SKM-1 treated with dmso at 0.1 percent for 144 hours (cell line): ENCODE measurements around the gene GLDC.
"Not testable (repeated sequence)": the region's sequence is repeated elsewhere in the genome, so short reads cannot be mapped to it uniquely, and the experiment has no call there.

Source experiments
- DNase-seq: peaks from one replicate; lab custom pipeline; 2025; ENCODE audit not compliant: unreplicated experiment; lab: John Stamatoyannopoulos, UW

Gene GLDC

DNA sequence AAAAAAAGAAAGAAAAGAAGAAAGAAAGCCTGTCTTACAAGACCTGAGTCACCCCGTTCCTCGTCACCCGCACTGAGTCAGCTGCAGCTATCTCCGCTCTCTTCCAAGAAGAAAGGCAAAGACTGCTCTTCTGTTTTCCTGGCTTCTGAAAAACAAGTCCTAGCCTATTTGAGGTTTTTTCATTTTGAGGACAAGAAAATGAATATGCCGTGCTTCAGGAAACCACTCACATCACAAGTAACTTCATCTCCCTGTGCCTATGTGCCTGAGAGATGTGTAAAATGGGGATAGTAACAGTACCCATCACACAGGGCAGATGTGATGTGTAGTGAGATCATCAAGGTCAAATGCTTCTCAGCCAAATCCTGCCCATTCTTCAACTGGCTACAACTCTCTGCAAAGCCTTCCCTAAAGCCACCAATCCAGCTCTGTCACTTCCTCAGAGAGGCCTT is 78.4 kb downstream of the GLDC start:
- no peak for DNase-seq

- DNase-seq, result no peak
These were observed 79.0 kb downstream of the GLDC start for GRCh38 chr9:6566409-6567139.

- DNase-seq, result no peak
These were observed 80.2 kb downstream of the GLDC start for GRCh38 chr9:6565312-6565711.

- no peak for DNase-seq
These were observed 80.7 kb downstream of the GLDC start for GRCh38 chr9:6564868-6565267.

- DNase-seq, result no peak
These were observed 81.2 kb downstream of the GLDC start for GRCh38 chr9:6564360-6564759.

DNA sequence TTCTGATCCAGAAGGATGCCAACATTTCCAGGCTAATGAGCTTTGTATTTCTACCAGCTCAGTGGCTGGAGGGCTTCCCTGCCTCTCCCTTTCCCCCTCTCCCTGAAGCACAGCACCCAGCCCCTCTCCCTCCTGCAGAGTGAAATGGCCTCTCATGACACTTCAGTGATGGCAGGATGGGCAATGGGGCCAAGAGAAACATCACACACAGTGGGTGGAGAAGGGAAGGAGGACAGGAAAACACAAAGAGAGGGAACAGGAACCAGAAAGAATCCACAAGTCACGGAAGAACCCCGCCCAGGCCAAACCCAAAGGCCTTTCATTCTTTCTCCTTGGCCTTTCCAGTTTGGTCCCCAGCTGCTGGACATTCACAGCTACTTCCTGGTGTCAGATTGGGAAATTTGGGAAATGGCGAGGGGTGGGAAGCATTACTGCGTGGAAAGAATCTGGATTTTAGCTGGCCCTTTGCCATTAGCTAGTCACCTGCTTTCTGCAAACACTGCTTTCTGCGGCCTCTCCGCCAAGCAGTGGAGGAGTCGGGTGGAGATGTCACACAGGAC is 82.6 kb downstream of the GLDC start:
- no peak for DNase-seq

GRCh38 chr9:6562201-6562600 is 83.3 kb downstream of the GLDC start:
- no peak for DNase-seq

GRCh38 chr9:6557883-6558616 is 87.5 kb downstream of the GLDC start:
- no peak for DNase-seq

DNA sequence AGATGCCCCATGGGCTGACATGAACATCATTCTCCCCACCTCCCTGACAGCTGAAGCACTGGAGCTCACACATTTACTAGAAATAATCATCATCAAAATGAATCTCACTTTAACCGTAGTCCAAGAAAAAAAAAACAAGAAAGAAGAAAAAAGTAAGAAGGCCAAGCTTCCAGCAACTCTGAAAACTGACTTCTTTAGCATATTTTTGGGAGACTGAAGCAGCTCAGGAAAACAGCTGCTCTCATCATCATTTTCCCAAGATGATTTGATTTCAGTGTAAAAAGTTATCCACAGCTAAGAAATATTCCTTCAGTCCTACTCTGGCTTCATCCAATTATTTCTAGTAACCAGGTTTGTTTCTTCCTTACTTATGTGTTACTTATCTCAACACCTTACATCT is 91.7 kb downstream of the GLDC start:
- no peak for DNase-seq

- DNase-seq, result no peak
These were observed 92.9 kb downstream of the GLDC start for GRCh38 chr9:6552498-6553121.

GRCh38 chr9:6552033-6552432 is 93.5 kb downstream of the GLDC start:
- DNase-seq, result no peak

GRCh38 chr9:6551136-6551535 is 94.4 kb downstream of the GLDC start:
- DNase-seq, result no peak

GRCh38 chr9:6549106-6549800 is 96.3 kb downstream of the GLDC start:
- no peak for DNase-seq

GRCh38 chr9:6545017-6545691 is 100.4 kb downstream of the GLDC start:
- DNase-seq, result no peak

DNA sequence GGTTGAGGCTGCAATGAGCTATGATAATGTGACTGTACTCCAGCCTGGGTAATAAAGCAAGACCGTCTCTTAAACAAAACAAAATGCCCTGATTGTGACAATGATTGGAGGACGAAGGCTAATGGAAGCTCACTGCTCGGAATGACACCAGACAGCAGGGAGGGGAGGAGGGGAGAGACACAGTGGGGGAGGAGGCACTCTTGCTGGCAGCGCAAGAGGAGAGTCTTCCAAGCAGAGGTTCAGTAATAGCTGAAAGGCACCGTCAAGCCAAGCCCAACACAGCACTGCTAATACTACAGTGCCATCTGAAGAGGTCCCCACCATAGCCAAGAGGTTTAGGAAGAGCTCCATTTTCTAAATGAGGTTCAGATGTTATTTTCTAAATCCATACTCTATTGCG is 102.3 kb downstream of the GLDC start:
- DNase-seq, result no peak

- DNase-seq, result not testable (repeated sequence)
These were observed 102.9 kb downstream of the GLDC start for GRCh38 chr9:6542617-6543016.

DNA sequence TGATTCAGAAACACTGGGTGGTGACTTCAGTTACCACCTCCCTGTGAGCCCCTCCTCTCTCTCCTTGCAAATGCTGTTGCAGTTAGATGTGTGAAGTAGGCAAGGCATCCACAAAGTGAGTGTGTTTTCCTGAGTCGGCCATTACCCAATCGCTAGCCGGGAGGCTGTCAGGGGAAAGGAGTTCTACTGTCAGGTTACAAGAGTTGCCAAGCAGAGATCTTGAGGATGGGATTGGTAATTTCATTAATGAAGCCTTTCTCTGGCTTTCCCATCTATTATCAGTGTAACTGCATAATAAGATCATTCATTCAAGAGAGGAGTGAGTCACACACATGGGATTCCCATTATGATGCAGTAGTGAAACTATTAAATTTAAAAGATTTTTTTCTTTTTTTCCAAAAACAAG is 106.9 kb downstream of the GLDC start:
- DNase-seq, result no peak

DNA sequence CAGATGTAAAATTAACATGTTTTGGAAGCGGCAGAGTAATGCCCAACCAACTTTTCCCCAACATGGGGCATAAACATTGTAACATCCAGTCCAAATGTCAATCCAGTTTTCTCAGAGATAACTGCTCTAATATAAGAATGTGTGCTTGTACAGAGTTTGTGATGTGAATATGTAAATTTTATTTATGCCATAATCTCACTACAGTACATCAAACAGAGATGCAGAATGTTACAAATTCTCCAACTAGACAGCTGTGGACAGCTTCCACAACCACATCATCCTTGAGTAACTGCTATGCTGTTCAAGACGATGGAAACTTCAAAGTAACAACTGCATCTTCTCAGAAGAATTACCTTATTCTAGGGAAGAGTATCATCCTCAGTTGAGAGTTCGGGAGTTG is 109.9 kb downstream of the GLDC start:
- no peak for DNase-seq

DNA sequence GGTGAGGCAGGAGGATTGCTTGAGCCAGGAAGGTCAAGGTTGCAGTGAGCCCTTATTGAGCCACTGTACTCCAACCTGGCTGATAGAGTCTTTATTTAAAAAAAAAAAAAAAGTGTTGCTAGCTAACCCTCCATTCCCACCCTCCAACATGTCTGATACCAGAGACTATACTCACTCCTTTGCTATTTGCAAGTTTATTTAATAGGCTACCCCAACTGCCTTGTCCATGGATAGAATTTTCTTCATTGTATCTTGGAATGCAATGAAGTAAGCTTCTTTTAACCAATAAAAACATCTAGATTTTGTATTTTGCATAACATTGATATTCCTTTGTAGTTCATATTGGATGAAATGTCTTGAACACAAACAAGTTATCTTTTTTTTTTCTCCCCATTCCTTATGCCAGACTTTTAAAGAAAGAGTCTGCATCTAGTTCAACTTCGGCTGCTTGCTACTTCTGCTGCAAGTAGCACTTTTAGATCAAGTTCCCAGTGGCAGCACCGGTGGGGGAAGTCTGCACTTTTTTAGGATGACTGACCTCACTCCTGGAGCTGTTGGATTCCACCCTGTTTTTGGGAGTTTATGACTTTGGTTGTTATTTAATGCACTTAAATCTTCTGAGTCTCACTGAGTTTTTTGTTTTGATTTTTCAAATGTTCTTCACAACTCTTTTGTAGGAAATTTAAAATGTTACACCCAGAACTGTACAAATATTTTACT is 120.0 kb downstream of the GLDC start:
- no peak for DNase-seq

- DNase-seq, result no peak
These were observed 123.3 kb downstream of the GLDC start for GRCh38 chr9:6522263-6522662.
